ENCODE measurements around the gene NCAPH2.

NCAPH2 gene

DNA sequence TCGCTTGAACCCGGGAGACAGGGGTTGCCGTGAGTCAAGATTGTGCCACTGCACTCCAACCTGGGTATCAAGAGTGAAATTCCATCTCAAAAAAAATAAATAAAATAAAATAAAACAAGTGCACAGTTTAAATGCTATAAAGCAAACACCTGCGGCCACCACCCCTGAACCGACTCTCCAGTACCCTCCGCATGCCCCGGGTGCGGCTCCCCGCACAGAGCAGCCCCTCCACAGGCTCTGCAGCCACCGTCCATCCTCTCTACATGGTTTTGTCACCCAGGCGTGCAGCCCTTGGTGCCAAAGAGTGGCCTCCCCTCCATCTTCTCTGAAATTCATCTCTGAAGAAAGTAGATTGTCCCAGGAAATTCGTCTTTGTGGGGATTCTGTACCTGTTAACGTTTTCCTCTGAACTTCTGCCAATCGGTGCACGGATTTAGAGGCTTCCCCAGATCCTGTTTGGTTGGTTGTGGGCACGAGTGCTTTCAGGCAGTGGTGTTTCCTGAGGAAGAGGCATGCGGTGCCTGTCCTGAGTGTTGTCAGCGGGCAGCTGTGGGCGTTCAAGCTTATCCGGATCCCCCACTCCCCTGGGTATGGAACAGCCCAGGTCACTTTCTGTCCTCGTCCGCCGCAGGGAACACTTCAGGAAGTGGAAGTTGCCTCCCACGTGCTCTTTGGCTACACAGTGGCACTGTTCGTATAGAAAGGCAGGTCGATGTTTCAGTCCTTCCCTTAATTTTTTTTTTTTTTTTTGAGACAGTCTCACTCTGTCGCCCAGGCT lies 17.3 kb upstream of the NCAPH2 start:
- Mint-ChIP-seq H3K27ac (no peak overlapping the region), H3K4me3 (peak overlapping the region; percentile 7 to 58)

DNA sequence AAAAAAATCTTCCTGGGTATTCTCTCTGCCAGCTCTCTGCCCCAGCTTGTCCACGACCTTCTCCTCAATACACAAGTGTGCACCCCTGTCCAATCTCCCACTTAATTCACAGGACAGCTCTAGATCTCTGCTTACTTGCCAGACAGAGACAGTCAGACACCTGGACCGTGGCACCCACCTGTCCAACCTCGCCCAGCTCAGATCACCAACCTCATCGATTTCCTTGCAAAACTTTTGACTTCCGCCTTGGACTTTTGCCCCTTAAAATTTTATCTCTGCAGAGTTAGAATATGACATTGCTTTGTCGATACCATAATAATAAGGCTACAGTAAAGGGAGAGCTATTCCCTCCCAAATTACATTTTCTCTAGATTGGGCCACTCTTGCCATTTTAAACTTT lies 10.9 kb upstream of the NCAPH2 start:
- no peaks in the 10 kb centered on the region for H3K9me3 Mint-ChIP-seq
- H3K4me1 Mint-ChIP-seq, result peaks cover 5 to 10% of the 10 kb centered on the region in 2 donors
- peaks cover 0 to 4% of the 10 kb centered on the region in 2 donors for H3K36me3 Mint-ChIP-seq
- no peak overlapping the region for H3K4me3 Mint-ChIP-seq
- ATAC-seq (replicated peaks), result no peak
- no peak overlapping the region for H3K27ac Mint-ChIP-seq
- H3K27me3 Mint-ChIP-seq, result peaks cover 0 to 5% of the 10 kb centered on the region in 2 donors
- no peak for DNase-seq

More for the DNA sequence above, 17.3 kb upstream of the NCAPH2 start:
- H3K36me3 Mint-ChIP-seq, result no peaks in the 10 kb centered on the region
- no peaks in the 10 kb centered on the region for H3K9me3 Mint-ChIP-seq
- H3K4me1 Mint-ChIP-seq, result peaks cover 7 to 9% of the 10 kb centered on the region in 2 donors
- peak; percentile 67 to 73 for ATAC-seq (replicated peaks)
- no peaks in the 10 kb centered on the region for H3K27me3 Mint-ChIP-seq
- DNase-seq, result no peak

DNA sequence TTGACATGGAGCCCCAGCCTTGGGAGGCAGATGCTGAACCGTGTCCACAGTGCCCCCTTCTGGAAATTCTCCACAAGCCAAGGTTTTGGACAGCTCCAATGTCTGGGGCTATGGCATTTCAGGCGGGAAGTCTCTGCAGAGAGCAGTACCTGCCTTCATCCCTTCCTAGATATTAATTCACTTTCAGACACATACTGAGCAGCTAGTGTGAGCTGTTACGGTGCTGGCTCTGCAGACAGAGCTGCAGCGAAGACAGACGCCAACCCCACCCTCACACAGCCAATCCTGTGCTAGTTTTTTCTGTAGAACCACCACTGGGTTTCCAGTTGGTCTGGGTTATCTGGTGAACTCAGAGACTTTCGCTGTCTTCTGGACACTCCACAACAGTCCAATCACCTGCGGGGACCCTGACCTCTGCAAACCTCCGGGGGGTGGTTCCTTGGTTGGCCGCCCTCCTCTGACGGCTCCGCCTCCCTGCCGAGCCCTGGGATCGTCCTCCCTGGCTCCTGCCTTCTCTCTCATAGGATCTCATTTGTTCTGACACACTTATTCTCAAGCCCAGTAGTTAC lies 9.6 kb upstream of the NCAPH2 start:
- Mint-ChIP-seq H3K27ac (no peak overlapping the region), H3K36me3 (peaks cover 4 to 6% of the 10 kb centered on the region in 2 donors), H3K4me3 (no peak overlapping the region), H3K9me3 (no peaks in the 10 kb centered on the region), H3K27me3 (peaks cover 0 to 5% of the 10 kb centered on the region in 2 donors), H3K4me1 (peaks cover 5 to 10% of the 10 kb centered on the region in 2 donors)
- peak; percentile 92 to 93 for ATAC-seq (replicated peaks)
- peak; percentile 48 for DNase-seq

DNA sequence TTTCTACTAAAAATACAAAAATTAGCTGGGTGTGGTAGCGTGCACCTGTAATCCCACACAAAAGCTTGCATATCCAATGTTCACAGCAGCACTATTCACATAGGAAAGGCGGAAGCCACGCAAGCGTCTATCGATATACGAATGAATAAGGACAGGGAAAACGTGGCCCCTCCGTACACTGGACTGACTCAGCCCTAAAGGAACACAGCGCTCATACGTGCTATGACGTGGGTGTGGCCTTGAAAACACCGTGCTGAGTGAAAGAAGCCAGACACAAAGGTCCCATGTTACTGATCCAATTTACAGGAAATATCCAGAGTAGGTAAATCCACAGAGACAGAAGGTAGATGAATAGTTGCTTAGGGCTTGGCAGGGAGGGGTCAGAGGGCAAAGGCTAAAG lies 7.6 kb upstream of the NCAPH2 start:
- no peak overlapping the region for H3K4me3 Mint-ChIP-seq
- peaks cover 5 to 10% of the 10 kb centered on the region in 2 donors for H3K4me1 Mint-ChIP-seq
- H3K27ac Mint-ChIP-seq, result no peak overlapping the region
- H3K9me3 Mint-ChIP-seq, result no peaks in the 10 kb centered on the region
- peaks cover 4 to 9% of the 10 kb centered on the region in 2 donors for H3K36me3 Mint-ChIP-seq
- DNase-seq, result no peak
- no peak for ATAC-seq (replicated peaks)
- peaks cover 0 to 5% of the 10 kb centered on the region in 2 donors for H3K27me3 Mint-ChIP-seq

DNA sequence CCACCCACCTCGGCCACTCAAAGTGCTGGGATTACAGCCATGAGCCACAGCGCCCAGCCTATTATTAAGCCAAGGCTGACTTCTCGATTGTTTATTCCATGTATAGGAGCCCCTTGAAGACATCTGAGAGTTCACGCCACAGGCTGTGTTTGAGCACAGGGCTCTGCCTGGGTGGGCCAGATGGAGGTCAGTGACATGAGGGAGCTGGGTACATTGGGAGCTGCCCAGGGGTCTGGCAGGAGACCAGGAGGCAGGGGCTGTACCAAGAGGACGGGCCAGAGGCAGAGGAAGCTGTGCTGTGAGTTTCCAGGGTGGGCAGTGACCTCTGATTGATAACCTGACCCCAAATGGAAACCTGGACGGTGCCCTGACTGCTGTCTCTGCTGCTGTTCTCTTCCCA lies 5.9 kb upstream of the NCAPH2 start:
- Mint-ChIP-seq H3K9me3 (no peaks in the 10 kb centered on the region), H3K27me3 (peaks cover 0 to 5% of the 10 kb centered on the region in 2 donors), H3K27ac (no peak overlapping the region), H3K4me1 (peaks cover 5 to 11% of the 10 kb centered on the region in 2 donors), H3K36me3 (peaks cover 9 to 14% of the 10 kb centered on the region in 2 donors), H3K4me3 (no peak overlapping the region)
- DNase-seq (no peak), ATAC-seq (replicated peaks) (no peak)

DNA sequence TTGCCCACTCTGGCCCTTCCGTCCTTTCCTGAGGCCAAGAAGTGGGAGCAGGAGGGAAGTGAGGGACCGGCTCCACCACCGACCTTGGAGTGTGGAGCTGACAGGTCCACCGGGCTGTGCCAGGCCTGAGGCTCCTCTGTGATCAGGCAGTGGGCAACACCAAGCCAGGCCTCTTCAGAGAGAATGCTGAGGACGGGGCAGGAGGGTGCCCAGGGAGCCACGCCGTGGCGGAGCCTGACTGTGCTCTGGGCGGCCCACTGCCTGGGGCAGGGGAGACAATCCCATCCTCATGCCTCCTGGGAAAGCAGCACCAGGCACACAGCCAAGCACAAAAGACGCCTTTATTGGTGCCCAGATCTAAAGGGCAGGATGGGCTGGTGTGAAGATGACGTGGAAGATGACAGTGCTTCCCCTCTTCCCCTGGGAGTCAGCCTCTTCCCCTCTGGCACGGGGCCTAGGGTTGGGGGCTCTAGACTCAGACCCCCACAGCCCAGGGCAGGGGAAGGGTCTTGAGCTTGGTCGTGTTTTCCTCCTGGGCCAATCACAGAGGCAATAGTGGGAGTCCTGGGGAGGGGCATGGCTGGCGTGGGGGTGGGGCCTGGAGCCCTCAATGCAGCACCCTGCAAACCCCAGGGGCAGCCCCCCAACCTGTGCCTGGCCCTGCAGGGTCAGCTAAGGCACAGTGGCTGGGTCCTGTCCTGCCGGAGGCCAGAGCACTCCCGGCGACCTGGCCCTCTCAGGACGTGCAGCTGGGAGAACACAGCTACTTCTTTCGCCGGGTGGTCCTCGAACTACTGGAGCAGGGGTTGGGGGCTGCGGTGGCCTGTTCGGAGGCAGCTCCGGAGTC lies 5.2 kb upstream of the NCAPH2 start:
- no peak for DNase-seq
- no peak overlapping the region for H3K4me3 Mint-ChIP-seq

DNA sequence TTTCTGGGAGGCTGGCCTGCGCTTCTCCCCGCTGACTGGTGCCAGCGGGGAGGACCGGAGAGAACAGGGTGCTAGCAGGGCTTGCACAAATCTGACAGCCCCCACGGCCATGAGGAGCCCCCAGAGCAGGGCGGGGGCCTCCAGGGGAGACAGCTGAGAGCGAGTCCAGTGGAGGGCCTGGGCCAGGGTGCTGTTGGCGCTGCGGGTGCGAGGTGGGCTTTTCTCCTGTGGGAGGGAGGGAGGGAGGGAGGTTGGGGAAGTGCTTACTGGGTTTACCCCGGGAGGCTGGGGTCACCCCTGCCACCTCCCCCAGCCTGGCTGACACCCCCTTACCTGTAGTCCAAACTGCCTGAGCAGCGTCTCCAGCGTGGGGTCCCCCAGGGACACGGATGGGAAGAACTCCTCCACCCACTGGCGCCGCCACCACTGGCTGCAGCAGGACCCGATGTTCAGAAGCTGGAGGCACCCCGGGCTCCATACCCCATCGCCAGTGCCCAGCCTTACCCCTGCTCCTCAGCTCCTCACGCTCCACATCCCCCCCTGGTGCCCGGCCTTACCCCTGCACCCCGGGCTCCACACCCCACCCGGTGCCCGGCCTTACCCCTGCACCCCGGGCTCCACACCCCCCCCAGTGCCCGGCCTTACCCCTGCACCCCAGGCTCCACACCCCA lies 4.4 kb upstream of the NCAPH2 start:
- Mint-ChIP-seq H3K36me3 (peaks cover 12 to 17% of the 10 kb centered on the region in 2 donors), H3K9me3 (no peaks in the 10 kb centered on the region), H3K4me3 (no peak overlapping the region), H3K27ac (no peak overlapping the region), H3K4me1 (peaks cover 7 to 9% of the 10 kb centered on the region in 2 donors), H3K27me3 (no peaks in the 10 kb centered on the region)
- DNase-seq (no peak), ATAC-seq (replicated peaks) (no peak)

More for the DNA sequence above, 5.2 kb upstream of the NCAPH2 start:
- H3K4me1 Mint-ChIP-seq, result peaks cover 5 to 15% of the 10 kb centered on the region in 2 donors
- peaks cover 0 to 2% of the 10 kb centered on the region in 2 donors for H3K27me3 Mint-ChIP-seq
- H3K36me3 Mint-ChIP-seq, result peaks cover 12 to 17% of the 10 kb centered on the region in 2 donors
- H3K9me3 Mint-ChIP-seq, result no peaks in the 10 kb centered on the region
- no peak overlapping the region for H3K27ac Mint-ChIP-seq
- no peak for ATAC-seq (replicated peaks)

DNA sequence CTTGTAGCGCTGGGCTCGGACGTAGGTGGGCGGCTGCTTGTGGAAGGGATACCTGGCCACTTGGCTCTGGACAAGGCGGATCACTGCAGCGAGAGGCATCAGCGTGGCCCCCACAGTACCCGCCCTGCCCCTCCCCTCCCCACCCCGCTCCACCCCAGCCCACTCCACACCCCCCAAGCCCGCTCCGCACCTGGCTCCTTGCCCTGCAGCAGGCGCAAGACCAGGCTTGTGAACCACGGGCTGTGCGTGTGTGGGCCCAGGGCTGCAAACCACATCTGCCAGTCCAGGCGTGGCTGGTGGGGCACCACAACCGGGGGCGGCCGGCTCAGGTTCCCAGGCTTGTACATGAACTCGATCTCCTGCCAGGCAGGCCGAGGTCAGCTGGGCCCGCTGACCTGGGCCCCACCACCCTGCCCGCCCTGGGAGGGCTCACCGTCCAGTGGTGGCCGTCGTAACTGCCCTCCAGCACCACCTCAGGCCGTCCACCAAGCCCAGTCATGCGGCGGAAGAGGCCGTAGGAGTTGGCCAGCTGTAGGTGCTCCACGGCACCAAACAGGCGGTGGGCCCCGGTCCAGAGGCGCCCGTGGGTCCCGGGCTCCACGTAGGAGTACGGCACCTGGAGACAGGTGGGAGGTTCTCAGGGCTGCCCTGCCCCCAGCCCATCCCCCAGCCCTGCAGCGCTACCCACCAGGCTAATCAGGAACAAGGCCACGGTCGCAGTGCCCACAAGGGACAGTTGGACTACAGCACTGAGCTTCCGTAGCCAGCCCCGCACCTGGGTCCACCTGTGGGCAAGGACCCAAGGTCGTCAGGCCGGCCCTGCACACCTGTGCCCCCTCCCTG lies 3.4 kb upstream of the NCAPH2 start:
- peaks cover 13 to 16% of the 10 kb centered on the region in 2 donors for H3K4me1 Mint-ChIP-seq
- H3K4me3 Mint-ChIP-seq, result no peak overlapping the region
- H3K9me3 Mint-ChIP-seq, result no peaks in the 10 kb centered on the region
- peaks cover 12 to 17% of the 10 kb centered on the region in 2 donors for H3K36me3 Mint-ChIP-seq
- ATAC-seq (replicated peaks) (no peak), DNase-seq (no peak)
- H3K27me3 Mint-ChIP-seq, result no peaks in the 10 kb centered on the region
- H3K27ac Mint-ChIP-seq, result no peak overlapping the region

DNA sequence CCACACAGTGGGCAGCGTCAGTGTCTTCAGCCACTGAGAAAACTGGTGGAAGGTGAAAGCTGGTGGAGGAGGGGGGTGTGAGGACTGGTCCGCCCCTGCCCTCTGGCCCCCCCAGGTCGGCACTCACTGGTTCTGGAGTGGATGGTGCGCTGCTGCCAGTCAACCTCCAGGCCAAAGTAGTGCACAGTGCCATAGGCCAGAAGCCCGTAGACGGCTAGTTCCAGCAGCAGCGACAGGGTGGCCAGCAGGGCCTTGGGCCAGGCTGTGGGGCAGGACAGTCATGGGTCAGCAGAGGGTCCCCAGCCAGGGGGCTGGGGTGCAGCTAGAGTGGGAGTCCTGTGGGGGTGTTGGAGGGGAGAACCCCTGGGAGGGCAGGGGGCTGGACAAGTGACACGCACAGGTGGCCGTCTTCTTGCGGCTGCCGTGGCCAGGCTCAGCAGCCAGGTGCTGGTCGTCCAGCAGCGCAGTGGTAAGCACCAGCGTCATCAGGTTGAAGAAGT lies 2.7 kb upstream of the NCAPH2 start:
- peaks cover 13 to 17% of the 10 kb centered on the region in 2 donors for H3K4me1 Mint-ChIP-seq
- no peak overlapping the region for H3K27ac Mint-ChIP-seq
- no peaks in the 10 kb centered on the region for H3K9me3 Mint-ChIP-seq
- DNase-seq (no peak), ATAC-seq (replicated peaks) (no peak)
- H3K4me3 Mint-ChIP-seq, result no peak overlapping the region
- H3K27me3 Mint-ChIP-seq, result no peaks in the 10 kb centered on the region
- H3K36me3 Mint-ChIP-seq, result peaks cover 11 to 17% of the 10 kb centered on the region in 2 donors

DNA sequence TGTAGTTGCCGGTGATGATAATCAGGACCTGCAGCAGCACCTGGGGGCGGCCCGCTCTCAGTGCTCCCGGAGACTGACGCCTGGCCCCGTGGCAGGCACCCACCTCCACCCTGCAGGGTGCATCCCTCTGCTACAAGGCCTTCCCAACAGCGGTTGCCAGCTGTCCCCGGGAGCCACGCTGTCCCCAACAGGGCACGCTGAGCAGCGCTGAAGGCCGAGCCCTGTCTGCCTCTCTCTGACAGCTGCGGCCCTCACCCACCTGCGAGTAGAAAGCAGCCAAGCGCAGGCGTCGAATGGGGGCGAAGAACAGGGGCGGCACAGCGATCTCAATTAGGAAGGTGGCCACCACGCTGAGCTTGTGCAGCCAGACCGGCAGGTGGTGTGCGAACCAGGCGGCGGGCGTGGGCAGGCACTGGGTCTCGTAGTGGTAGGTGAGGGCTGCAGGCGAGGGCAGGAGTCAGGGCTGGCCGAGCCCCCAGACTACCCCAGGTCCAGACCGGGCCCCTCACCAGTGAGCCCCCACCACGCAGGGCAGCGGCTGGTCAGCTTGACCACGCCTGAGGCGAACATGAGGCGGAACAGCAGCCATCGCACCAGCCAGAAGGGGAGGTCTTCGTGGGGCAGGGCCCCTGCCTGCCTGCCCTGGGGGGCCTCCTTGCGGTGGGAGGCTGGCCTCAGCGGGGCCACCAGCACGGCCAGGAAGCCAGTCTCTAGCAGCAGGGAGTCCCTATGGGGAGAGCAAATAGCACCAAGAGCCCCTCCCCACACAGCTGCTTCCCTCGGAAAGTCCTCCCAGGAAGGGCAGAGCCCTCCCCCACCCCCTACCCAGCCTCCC lies 2.0 kb upstream of the NCAPH2 start:
- no peak for ATAC-seq (replicated peaks)
- H3K9me3 Mint-ChIP-seq, result no peaks in the 10 kb centered on the region
- H3K4me3 Mint-ChIP-seq, result peak overlapping the region; percentile 96 to 99
- no peak for DNase-seq
- H3K27me3 Mint-ChIP-seq, result no peaks in the 10 kb centered on the region
- peaks cover 13 to 17% of the 10 kb centered on the region in 2 donors for H3K4me1 Mint-ChIP-seq
- peak overlapping the region; percentile 20 for H3K27ac Mint-ChIP-seq
- peaks cover 11 to 17% of the 10 kb centered on the region in 2 donors for H3K36me3 Mint-ChIP-seq

DNA sequence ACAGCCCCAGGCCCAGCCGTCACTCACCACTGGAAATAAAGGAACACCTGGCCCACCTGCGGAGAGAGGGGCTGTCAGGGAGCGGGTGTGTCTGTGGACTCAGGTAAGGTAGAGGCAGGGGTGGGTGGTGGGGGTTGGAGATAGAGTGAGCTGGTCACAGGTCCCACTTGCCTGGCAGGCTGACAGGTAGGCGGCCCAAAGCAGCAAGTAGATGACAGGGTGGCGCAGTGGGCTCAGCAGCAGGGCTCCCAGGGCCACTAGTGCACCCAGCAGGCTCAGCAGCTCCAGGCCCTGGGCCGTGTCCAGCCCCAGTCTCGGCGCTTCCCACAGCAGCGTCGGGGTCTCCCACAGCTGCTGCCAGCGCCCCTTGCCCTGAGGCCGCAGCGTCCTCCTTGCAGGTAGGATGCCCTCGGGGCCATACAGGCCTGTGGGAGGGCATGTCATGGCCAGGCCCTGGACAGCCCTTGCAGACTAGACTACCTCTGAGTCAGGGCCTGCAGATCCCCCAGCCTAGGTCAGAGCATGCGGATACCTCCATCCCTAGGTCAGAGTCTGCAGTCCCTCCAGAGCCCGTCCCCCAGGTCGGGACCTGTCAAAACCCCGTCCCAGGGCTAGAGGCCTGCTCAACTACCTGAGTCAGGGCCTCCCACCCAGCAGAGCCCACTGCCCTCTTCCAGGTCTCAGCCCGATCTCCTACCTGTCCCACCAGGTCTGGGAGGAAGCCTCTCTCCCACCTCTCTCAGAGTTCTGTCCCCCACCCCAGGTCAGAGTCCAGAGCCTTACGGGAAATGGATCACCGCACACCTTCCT lies 1.2 kb upstream of the NCAPH2 start:
- H3K4me1 Mint-ChIP-seq, result peaks cover 13 to 17% of the 10 kb centered on the region in 2 donors
- H3K36me3 Mint-ChIP-seq, result peaks cover 11 to 17% of the 10 kb centered on the region in 2 donors
- no peaks in the 10 kb centered on the region for H3K9me3 Mint-ChIP-seq
- ATAC-seq (replicated peaks), result peak; percentile 1 to 2
- H3K4me3 Mint-ChIP-seq, result peak overlapping the region; percentile 96 to 99
- peak overlapping the region; percentile 98 for H3K27ac Mint-ChIP-seq
- no peak for DNase-seq
- no peaks in the 10 kb centered on the region for H3K27me3 Mint-ChIP-seq

All from stimulated activated naive B cell treated with anti-CD40 and anti-IgM and Interleukin-4, amounts not matched to agents 10 μg/mL and 1 μg/mL and 100 μg/mL, for 72 hours (primary cell).